Calu3 (cell line): Measurements from ENCODE around the gene STXBP4. TPM values are rescaled to one million over a fixed set of nuclear protein-coding genes. Genes with fewer than 3 reads are reported as not detected.

ENCODE experiments used
- BruUV-seq: library from RNA; stranded (reverse); fragments of 400-500 nt; replicated peaks from 2 replicates; lab custom pipeline; 2021; lab: Mats Ljungman, UMichigan
- CTCF ChIA-PET: fragments of 300-600 bp; sonication (Branson Sonifier 250); formaldehyde crosslinking; loops from one replicate; lab custom pipeline; 2022; ENCODE audit warnings: antibody characterized with exemption; lab: Charles Lee
- DNase-seq: peaks from one replicate; pipeline ENCODE4 v3.0.0; 2022
- H3K27ac Mint-ChIP-seq: one replicate; pipeline ENCODE4 v1.8.0; 2022; ENCODE audit warnings: mixed read lengths; ENCODE audit not compliant: unreplicated experiment
- H3K27me3 Mint-ChIP-seq: one replicate; pipeline ENCODE4 v1.8.0; 2022; ENCODE audit warnings: mixed read lengths; ENCODE audit not compliant: unreplicated experiment
- H3K36me3 Mint-ChIP-seq: one replicate; pipeline ENCODE4 v1.8.0; 2022; ENCODE audit warnings: mild to moderate bottlenecking, moderate library complexity, mixed read lengths; ENCODE audit not compliant: insufficient read depth, unreplicated experiment
- H3K4me1 Mint-ChIP-seq: one replicate; pipeline ENCODE4 v1.8.0; 2022; ENCODE audit warnings: mild to moderate bottlenecking, low read depth, mixed read lengths; ENCODE audit not compliant: unreplicated experiment
- H3K4me3 Mint-ChIP-seq: one replicate; pipeline ENCODE4 v1.8.0; 2022; ENCODE audit warnings: mild to moderate bottlenecking, low read depth, moderate library complexity, mixed read lengths; ENCODE audit not compliant: unreplicated experiment
- H3K9me3 Mint-ChIP-seq: one replicate; pipeline ENCODE4 v1.8.0; 2022; ENCODE audit warnings: low read depth, mixed read lengths; ENCODE audit not compliant: unreplicated experiment
- CTCF ChIP-seq: fragments of 200-600 bp; IDR thresholded peaks from one replicate; pipeline ENCODE4 v1.8.0; 2022; ENCODE audit warnings: antibody characterized with exemption; ENCODE audit not compliant: unreplicated experiment
- intact Hi-C: fragments of 100-400 bp; cut with micrococcal nuclease; formaldehyde crosslinking; loops from one replicate; pipeline ENCODE4 v1.10.0; 2022; ENCODE audit not compliant: unreplicated experiment
- total RNA-seq: library from RNA; stranded (reverse); gene quantifications from 2 replicates; pipeline ENCODE4 v1.2.3, GENCODE V29; 2022

The STXBP4 gene
- total RNA-seq, 1 experiment from 2014 or later = 9.2 TPM

GRCh38 chr17:55081559-55081958 lies 113.0 kb downstream of the STXBP4 start:
- CTCF ChIA-PET = no interaction called here
- H3K4me1 Mint-ChIP-seq = peaks cover 5% of the 10 kb centered on the region
- intact Hi-C loops = no loop called here
- no peaks in the 10 kb centered on the region for H3K27me3 Mint-ChIP-seq
- TF ChIP-seq CTCF = no peak
- no peaks in the 10 kb centered on the region for H3K9me3 Mint-ChIP-seq
- no peak overlapping the region for H3K4me3 Mint-ChIP-seq
- no peaks in the 10 kb centered on the region for H3K36me3 Mint-ChIP-seq
- DNase-seq = no peak
- no TSS peak for BruUV-seq
- no peak overlapping the region for H3K27ac Mint-ChIP-seq

- no peak overlapping the region for H3K27ac Mint-ChIP-seq
- H3K27me3 Mint-ChIP-seq = no peaks in the 10 kb centered on the region
- BruUV-seq = no TSS peak
- no peak for DNase-seq
- TF ChIP-seq CTCF = no peak
- intact Hi-C loops = no loop called here
- CTCF ChIA-PET = no interaction called here
- no peak overlapping the region for H3K4me3 Mint-ChIP-seq
- H3K9me3 Mint-ChIP-seq = no peaks in the 10 kb centered on the region
- H3K36me3 Mint-ChIP-seq = no peaks in the 10 kb centered on the region
- peaks cover 17% of the 10 kb centered on the region for H3K4me1 Mint-ChIP-seq
Observed at GRCh38 chr17:55086635-55087058, 118.1 kb downstream of the STXBP4 start.

- Mint-ChIP-seq H3K36me3 (no peaks in the 10 kb centered on the region), H3K9me3 (no peaks in the 10 kb centered on the region), H3K27me3 (no peaks in the 10 kb centered on the region), H3K4me3 (no peak overlapping the region), H3K27ac (no peak overlapping the region), H3K4me1 (peaks cover 17% of the 10 kb centered on the region)
- DNase-seq = no peak
- TF ChIP-seq CTCF = no peak
- intact Hi-C loops = no loop called here
- no TSS peak for BruUV-seq
- CTCF ChIA-PET = no interaction called here
Observed at GRCh38 chr17:55089256-55089655, 120.7 kb downstream of the STXBP4 start.

GRCh38 chr17:55090079-55090492 lies 121.5 kb downstream of the STXBP4 start:
- Mint-ChIP-seq H3K27me3 (no peaks in the 10 kb centered on the region), H3K4me3 (no peak overlapping the region), H3K4me1 (peaks cover 17% of the 10 kb centered on the region), H3K36me3 (no peaks in the 10 kb centered on the region), H3K27ac (no peak overlapping the region), H3K9me3 (no peaks in the 10 kb centered on the region)
- DNase-seq = no peak
- CTCF ChIA-PET = no interaction called here
- intact Hi-C loops = no loop called here
- no peak for TF ChIP-seq CTCF
- no TSS peak for BruUV-seq
